ENCODE data around the gene SLC16A8. TPM values are rescaled to one million over a fixed set of nuclear protein-coding genes. Genes with fewer than 3 reads are reported as not detected.

Gene SLC16A8
- total RNA-seq, 4 donors from 2014 or later, result not detected

DNA sequence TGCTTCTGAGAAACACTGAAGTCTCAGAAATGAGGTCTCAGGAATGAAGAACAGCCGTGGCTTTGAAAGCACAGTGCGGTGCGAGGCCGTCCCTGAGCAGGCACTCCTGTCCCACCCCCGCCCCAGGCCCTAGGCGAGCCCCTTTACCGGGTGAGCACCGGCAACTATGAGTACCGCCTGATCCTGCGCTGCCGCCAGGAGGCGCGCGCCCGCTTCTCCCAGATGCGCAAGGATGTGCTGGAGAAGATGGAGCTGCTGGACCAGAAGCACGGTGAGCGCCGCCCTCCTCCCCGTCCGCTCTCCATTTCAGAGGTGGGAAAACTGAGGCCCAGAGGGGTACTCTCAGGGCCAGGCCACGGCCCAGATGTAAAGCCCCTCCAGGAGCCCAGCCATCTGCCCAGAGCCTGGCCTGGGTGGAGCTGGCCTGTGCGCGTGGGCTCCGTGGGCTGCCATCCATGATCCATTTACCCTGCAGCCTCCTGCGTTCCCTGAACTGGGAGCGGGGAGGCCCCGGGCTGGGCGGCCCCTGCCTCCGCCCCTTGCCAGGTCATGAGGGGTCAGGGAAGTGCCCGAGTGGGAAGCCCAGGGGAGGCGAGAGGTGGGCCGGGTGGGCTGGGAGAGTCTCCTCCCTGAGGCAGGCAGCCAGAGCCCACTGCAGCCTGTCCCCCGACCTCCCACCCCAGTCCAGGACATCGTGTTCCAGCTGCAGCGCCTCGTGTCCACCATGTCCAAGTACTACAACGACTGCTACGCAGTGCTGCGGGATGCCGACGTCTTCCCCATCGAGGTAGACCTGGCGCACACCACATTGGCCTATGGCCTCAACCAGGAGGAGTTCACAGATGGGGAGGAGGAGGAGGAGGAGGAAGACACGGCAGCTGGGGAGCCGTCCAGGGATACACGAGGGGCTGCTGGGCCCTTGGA, 9.5 kb downstream of the SLC16A8 start:
- peaks cover 0 to 18% (median 6%) of the 10 kb centered on the region in 3 donors for H3K4me1 ChIP-seq
- H3K4me3 ChIP-seq, result no peak overlapping the region
- no peaks in the 10 kb centered on the region for H3K9me3 ChIP-seq
- H3K27me3 ChIP-seq, result no peaks in the 10 kb centered on the region
- peaks cover 0 to 63% of the 10 kb centered on the region in 2 donors for H3K36me3 ChIP-seq
- ATAC-seq, result no peak
- no CpG with 5 or more reads among the region's 47 CpGs for WGBS, 2 donors (ENCODE audit: low coverage in 1 of 2)
- no peak overlapping the region for H3K27ac ChIP-seq
- TF ChIP-seq POLR2AphosphoS5 (IDR thresholded peaks at IDR 0.05), result no peak
- TF ChIP-seq EP300 (IDR thresholded peaks at IDR 0.05), result no peak
- TF ChIP-seq POLR2A (IDR thresholded peaks at IDR 0.05), result no peak
- TF ChIP-seq CTCF (IDR thresholded peaks at IDR 0.05), result peak in 2 of 4 experiments; percentile 9 to 47

- no peaks in the 10 kb centered on the region for H3K9me3 ChIP-seq
- TF ChIP-seq POLR2AphosphoS5 (IDR thresholded peaks at IDR 0.05) (no peak), POLR2A (IDR thresholded peaks at IDR 0.05) (no peak), EP300 (IDR thresholded peaks at IDR 0.05) (no peak), CTCF (IDR thresholded peaks at IDR 0.05) (no peak)
- peaks cover 0 to 72% of the 10 kb centered on the region in 2 donors for H3K36me3 ChIP-seq
- H3K27ac ChIP-seq, result no peak overlapping the region
- H3K4me3 ChIP-seq, result no peak overlapping the region
- no peak for ATAC-seq
- 85 to 98% methylated on average over 3 to 6 of the region's 28 CpGs for WGBS, 2 donors (ENCODE audit: low coverage in 1 of 2)
- peaks cover 0 to 28% (median 16%) of the 10 kb centered on the region in 3 donors for H3K4me1 ChIP-seq
- H3K27me3 ChIP-seq, result no peaks in the 10 kb centered on the region
Observed at GRCh38 chr22:38073150-38074130, 10.5 kb downstream of the SLC16A8 start.

GRCh38 chr22:38072322-38073149, 11.4 kb downstream of the SLC16A8 start:
- TF ChIP-seq CTCF (IDR thresholded peaks at IDR 0.05), result no peak
- no peak for TF ChIP-seq POLR2AphosphoS5 (IDR thresholded peaks at IDR 0.05)
- no peak for TF ChIP-seq POLR2A (IDR thresholded peaks at IDR 0.05)
- TF ChIP-seq EP300 (IDR thresholded peaks at IDR 0.05), result no peak
- H3K27ac ChIP-seq, result no peak overlapping the region
- 87 to 100% methylated on average over 1 to 6 of the region's 25 CpGs for WGBS, 2 donors (ENCODE audit: low coverage in 1 of 2)
- H3K36me3 ChIP-seq, result peaks cover 0 to 81% of the 10 kb centered on the region in 2 donors
- no peaks in the 10 kb centered on the region for H3K9me3 ChIP-seq
- H3K27me3 ChIP-seq, result no peaks in the 10 kb centered on the region
- H3K4me1 ChIP-seq, result peaks cover 0 to 37% (median 18%) of the 10 kb centered on the region in 3 donors
- no peak overlapping the region for H3K4me3 ChIP-seq
- ATAC-seq, result no peak

- WGBS, 2 donors (ENCODE audit: low coverage in 1 of 2), result 100% methylated on average over 2 to 3 of the region's 22 CpGs
- H3K27ac ChIP-seq, result no peak overlapping the region
- H3K4me3 ChIP-seq, result no peak overlapping the region
- H3K9me3 ChIP-seq, result no peaks in the 10 kb centered on the region
- H3K27me3 ChIP-seq, result no peaks in the 10 kb centered on the region
- H3K4me1 ChIP-seq, result peaks cover 0 to 45% (median 18%) of the 10 kb centered on the region in 3 donors
- TF ChIP-seq EP300 (IDR thresholded peaks at IDR 0.05), result no peak
- TF ChIP-seq POLR2A (IDR thresholded peaks at IDR 0.05), result no peak
- TF ChIP-seq CTCF (IDR thresholded peaks at IDR 0.05), result no peak
- no peak for TF ChIP-seq POLR2AphosphoS5 (IDR thresholded peaks at IDR 0.05)
- peaks cover 0 to 89% of the 10 kb centered on the region in 2 donors for H3K36me3 ChIP-seq
- ATAC-seq, result no peak
Observed at GRCh38 chr22:38071421-38072321, 12.3 kb downstream of the SLC16A8 start.

Measured in gastroesophageal sphincter (tissue), 4 donors.